Measurements from ENCODE around the gene ALDH5A1.

DNA sequence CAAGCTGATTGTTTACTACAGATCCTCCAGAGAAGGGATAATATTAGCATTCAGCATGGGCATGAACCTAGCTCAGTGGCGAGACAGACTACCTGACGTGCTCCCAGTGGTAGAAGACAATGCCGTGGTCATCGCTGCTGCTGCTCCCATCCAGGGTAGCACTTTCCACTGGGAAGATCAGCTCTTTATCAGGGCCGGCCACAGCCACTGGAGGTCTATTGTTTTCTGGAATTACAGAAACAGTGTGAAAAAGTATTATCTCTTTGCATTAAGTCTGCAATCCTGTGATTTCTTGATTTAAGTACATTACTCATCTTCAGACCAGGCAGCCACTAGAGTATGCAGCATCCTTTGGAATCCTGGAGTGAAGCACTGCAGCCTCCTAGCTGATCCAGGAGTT, 75.0 kb downstream of the ALDH5A1 start:
- no peak for TF ChIP-seq YY1 (IDR thresholded peaks at IDR 0.05; ENCODE audit: insufficient read depth, insufficient read length)
- TF ChIP-seq ZNF274 (IDR thresholded peaks at IDR 0.05; ENCODE audit: low read depth, low read length), result no peak

Data from NT2/D1 (cell line).